GM21367 (cell line): ENCODE results near the gene TFAP2A.

Experiments
- ATAC-seq: cut with Tn5 transposase; IDR thresholded peaks from one replicate; pipeline ENCODE4 v1.9.1; 2021; ENCODE audit not compliant: unreplicated experiment

Gene TFAP2A

GRCh38 chr6:10401004-10401536, 13.8 kb downstream of the TFAP2A start:
- ATAC-seq: no peak

GRCh38 chr6:10400330-10400729, 14.5 kb downstream of the TFAP2A start:
- ATAC-seq: no peak

GRCh38 chr6:10399451-10399850, 15.4 kb downstream of the TFAP2A start:
- no peak for ATAC-seq

- ATAC-seq: no peak
Observed at GRCh38 chr6:10398446-10399218, 16.2 kb downstream of the TFAP2A start.

GRCh38 chr6:10397756-10398445, 17.0 kb downstream of the TFAP2A start:
- ATAC-seq: no peak

GRCh38 chr6:10396785-10397184, 18.1 kb downstream of the TFAP2A start:
- no peak for ATAC-seq

- no peak for ATAC-seq
Observed at GRCh38 chr6:10395704-10396546, 18.9 kb downstream of the TFAP2A start.

- no peak for ATAC-seq
Observed at GRCh38 chr6:10395171-10395703, 19.6 kb downstream of the TFAP2A start.

GRCh38 chr6:10393544-10394225, 21.2 kb downstream of the TFAP2A start:
- ATAC-seq: no peak

GRCh38 chr6:10391799-10392198, 23.1 kb downstream of the TFAP2A start:
- ATAC-seq: no peak

- no peak for ATAC-seq
Observed at GRCh38 chr6:10391299-10391630, 23.6 kb downstream of the TFAP2A start.

- ATAC-seq: no peak
Observed at GRCh38 chr6:10390495-10391298, 24.2 kb downstream of the TFAP2A start.

GRCh38 chr6:10389739-10390494, 25.0 kb downstream of the TFAP2A start:
- no peak for ATAC-seq

- no peak for ATAC-seq
Observed at GRCh38 chr6:10386756-10387654, 27.9 kb downstream of the TFAP2A start.

- ATAC-seq: no peak
Observed at GRCh38 chr6:10386220-10386619, 28.7 kb downstream of the TFAP2A start.

- no peak for ATAC-seq
Observed at GRCh38 chr6:10385524-10386132, 29.2 kb downstream of the TFAP2A start.

- no peak for ATAC-seq
Observed at GRCh38 chr6:10384610-10385523, 30.0 kb downstream of the TFAP2A start.
